ENCODE results near the gene VAX1.

DNA sequence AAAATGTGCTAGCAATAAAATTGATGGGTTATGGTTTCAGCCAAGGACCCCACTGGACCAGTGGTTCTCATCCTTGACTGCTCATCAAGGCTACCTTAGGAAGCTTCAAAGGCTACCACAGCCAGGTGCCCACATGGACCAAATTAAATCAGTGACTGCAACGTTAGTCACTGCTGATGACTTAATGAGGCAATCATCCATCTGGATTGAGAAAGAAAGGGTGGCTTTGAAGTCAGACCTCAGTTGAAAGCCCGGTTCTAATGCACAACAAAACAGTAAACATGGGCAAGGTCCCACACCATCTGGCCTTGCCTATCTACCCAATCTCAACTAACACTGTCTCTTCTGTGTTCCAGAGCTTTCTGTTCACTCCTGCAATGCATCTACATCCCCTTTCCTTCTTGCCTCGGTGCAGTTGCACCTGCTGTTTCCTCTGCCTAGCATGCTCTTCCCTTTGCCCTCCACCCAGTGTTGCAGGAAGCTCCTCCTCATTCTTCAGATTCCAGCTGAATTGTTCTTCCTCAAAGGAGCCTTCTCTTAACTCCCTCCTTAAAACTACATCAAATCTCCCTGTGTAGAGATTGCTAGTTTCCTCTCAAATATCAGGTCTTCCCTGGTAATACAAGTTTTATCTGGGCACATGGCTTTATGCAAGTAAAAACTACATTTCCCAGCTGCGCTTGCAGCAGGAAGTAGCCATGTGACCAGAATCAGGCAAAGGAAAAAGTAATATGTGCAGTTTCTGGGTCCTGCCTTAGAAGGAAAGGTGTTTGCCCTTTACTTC lies 49.0 kb upstream of the VAX1 start:
- no peak for TF ChIP-seq POLR2AphosphoS5 (IDR thresholded peaks at IDR 0.05; ENCODE audit: low read depth, low read length)
- TF ChIP-seq, protein P1, sequence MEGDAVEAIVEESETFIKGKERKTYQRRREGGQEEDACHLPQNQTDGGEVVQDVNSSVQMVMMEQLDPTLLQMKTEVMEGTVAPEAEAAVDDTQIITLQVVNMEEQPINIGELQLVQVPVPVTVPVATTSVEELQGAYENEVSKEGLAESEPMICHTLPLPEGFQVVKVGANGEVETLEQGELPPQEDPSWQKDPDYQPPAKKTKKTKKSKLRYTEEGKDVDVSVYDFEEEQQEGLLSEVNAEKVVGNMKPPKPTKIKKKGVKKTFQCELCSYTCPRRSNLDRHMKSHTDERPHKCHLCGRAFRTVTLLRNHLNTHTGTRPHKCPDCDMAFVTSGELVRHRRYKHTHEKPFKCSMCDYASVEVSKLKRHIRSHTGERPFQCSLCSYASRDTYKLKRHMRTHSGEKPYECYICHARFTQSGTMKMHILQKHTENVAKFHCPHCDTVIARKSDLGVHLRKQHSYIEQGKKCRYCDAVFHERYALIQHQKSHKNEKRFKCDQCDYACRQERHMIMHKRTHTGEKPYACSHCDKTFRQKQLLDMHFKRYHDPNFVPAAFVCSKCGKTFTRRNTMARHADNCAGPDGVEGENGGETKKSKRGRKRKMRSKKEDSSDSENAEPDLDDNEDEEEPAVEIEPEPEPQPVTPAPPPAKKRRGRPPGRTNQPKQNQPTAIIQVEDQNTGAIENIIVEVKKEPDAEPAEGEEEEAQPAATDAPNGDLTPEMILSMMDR (IDR thresholded peaks at IDR 0.05), result no peak
- no peak for TF ChIP-seq SIN3A (IDR thresholded peaks at IDR 0.05; ENCODE audit: borderline replicate concordance, insufficient read depth, low read depth, low read length)
